Activated T-cell treated with anti-CD3 and anti-CD28 coated beads, Interleukin-2, amount 50 U/mL, for 24 hours (primary cell): ENCODE results near the gene CUEDC1.

Source experiments
- DNase-seq: peaks from one replicate; pipeline ENCODE4 v3.0.0-alpha.2; 2020
- H3K27ac Mint-ChIP-seq: 2 replicates; pipeline ENCODE4 v1.8.0; 2020; ENCODE audit warnings: mild to moderate bottlenecking, mixed read lengths
- H3K27me3 Mint-ChIP-seq: 2 replicates; pipeline ENCODE4 v1.8.0; 2020; ENCODE audit warnings: mixed read lengths
- H3K36me3 Mint-ChIP-seq: 2 replicates; pipeline ENCODE4 v1.8.0; 2020; ENCODE audit warnings: low read depth, mixed read lengths
- H3K4me1 Mint-ChIP-seq: 2 replicates; pipeline ENCODE4 v1.8.0; 2020; ENCODE audit warnings: low read depth, mixed read lengths
- H3K4me3 Mint-ChIP-seq: 2 replicates; pipeline ENCODE4 v1.8.0; 2020; ENCODE audit warnings: mild to moderate bottlenecking, moderate library complexity, mixed read lengths
- H3K9me3 Mint-ChIP-seq: 2 replicates; pipeline ENCODE4 v1.8.0; 2020; ENCODE audit warnings: mixed read lengths

Gene CUEDC1

DNA sequence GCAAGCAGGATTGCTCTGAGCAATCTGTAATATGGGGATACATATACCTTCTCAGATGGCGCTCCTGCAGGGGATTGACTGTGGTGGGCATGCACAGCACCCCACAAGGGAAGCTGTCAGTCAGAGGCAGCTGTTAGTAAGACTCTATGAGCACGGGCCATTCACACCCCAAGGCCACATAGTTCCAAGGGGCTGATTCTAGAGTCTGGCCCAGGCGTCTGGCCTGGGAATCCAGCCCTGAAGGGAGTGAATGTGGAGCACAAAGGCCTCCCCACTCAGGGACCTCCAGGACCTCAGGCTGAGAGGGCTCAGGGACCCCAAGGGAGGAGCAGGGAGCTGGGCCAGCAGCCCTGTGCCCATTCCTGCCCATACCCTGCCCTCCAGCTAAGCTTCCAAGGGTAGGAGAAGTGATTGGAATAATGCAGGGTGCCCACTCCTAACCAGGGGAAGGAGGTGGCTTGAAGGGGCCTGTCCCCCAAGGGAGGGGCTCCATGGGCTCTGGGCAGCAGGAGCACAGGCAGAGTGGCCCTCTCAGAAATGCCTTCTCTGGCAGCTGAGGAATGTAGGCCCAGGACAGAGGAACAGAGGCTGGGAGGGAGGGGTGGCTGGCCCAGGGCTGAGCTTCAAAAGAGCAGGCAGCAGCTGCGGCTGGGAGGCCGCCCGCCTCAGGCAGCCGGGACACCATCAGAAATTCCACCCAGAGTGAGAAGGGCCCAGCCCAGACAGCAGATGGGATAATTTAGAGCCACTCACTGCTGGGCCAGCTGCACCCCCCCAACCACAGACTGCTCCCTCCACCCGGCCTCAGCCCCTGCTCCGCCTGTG, 56.5 kb downstream of the CUEDC1 start:
- DNase-seq: no peak
- Mint-ChIP-seq H3K36me3 (no peaks in the 10 kb centered on the region), H3K27ac (no peak overlapping the region), H3K4me3 (no peak overlapping the region), H3K4me1 (peaks cover 10% of the 10 kb centered on the region), H3K27me3 (peaks cover under 1% of the 10 kb centered on the region), H3K9me3 (no peaks in the 10 kb centered on the region)

DNA sequence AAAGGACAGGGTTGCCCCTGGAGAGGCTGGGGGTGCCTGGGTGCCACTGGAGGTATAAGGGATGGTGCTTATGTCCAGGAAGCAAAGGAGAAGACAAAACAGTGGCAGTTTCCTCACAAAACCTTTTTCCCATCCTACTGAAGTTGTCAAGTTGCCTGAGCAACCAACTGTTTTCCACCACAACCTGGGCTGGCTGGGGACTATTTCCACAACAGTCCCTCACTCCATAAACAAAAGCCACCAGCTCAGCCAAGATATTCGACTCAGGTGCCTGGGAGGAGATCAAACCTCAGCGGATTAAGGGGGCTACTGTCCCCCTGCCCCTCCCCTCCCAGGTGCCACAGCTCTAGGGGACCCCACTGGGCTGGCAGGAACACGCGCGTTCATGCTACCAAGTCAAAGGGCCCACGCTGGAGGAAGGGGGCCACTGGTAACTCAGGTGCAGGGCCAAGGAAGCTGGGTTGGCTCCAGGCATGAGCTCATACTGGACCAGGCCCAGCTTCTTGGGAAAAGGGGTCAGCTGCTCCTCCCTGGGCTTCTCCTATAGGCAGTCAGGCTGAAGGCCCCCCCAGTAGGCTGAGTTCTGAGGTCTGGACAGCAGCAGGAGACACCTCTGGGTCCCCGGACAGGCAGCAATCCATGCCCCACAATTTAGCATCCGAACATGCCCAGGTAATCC, 59.7 kb downstream of the CUEDC1 start:
- Mint-ChIP-seq H3K27me3 (peaks cover 2% of the 10 kb centered on the region), H3K9me3 (no peaks in the 10 kb centered on the region)
- DNase-seq: no peak

GRCh38 chr17:57894848-57895247, 60.4 kb downstream of the CUEDC1 start:
- Mint-ChIP-seq H3K9me3 (no peaks in the 10 kb centered on the region), H3K4me3 (no peak overlapping the region), H3K27ac (no peak overlapping the region), H3K27me3 (peaks cover 2% of the 10 kb centered on the region), H3K4me1 (no peaks in the 10 kb centered on the region), H3K36me3 (no peaks in the 10 kb centered on the region)
- DNase-seq: no peak

More for the DNA sequence above, 59.7 kb downstream of the CUEDC1 start:
- no peak overlapping the region for H3K27ac Mint-ChIP-seq
- no peaks in the 10 kb centered on the region for H3K4me1 Mint-ChIP-seq
- H3K36me3 Mint-ChIP-seq: no peaks in the 10 kb centered on the region
- no peak overlapping the region for H3K4me3 Mint-ChIP-seq

GRCh38 chr17:57892820-57893595, 62.2 kb downstream of the CUEDC1 start:
- Mint-ChIP-seq H3K9me3 (no peaks in the 10 kb centered on the region), H3K4me1 (no peaks in the 10 kb centered on the region), H3K27me3 (peaks cover 2% of the 10 kb centered on the region), H3K36me3 (no peaks in the 10 kb centered on the region), H3K27ac (no peak overlapping the region), H3K4me3 (no peak overlapping the region)
- no peak for DNase-seq

DNA sequence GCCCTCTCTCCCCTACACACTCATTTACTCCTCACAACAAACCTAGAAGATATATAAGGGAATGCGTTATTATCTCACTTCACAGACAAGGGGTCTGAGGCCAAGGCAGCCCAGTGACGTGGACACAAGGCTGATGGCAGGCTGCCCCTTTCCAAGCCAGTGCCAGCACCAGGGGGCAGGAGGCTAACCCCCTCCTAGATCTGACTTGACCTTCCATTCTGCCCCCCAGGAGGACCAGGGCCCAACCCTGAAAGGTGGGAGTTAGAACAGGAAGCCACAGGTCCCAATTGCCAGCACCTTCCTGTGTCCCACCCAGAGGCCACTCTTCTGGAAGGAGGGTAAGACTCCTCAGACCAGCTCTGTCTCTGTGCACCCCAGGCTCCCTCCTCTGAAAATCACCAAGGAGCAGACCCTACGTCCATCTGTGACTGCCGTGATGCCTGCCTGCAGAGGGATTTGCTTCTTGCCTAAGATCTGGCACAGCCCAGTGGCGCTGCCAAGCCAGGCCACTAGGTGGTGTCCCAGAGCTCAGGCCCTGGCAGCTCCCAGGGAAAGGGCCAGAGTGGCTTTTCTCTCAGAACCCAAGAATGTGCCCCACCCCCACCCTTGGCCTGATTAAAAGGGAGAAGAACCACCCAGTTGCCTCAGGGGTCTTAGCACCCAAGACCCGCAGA, 62.9 kb downstream of the CUEDC1 start:
- no peak overlapping the region for H3K4me3 Mint-ChIP-seq
- H3K4me1 Mint-ChIP-seq: no peaks in the 10 kb centered on the region
- no peaks in the 10 kb centered on the region for H3K36me3 Mint-ChIP-seq
- H3K27me3 Mint-ChIP-seq: peaks cover 2% of the 10 kb centered on the region
- H3K9me3 Mint-ChIP-seq: no peaks in the 10 kb centered on the region
- H3K27ac Mint-ChIP-seq: no peak overlapping the region
- peak; percentile 89 for DNase-seq

GRCh38 chr17:57890857-57891232, 64.4 kb downstream of the CUEDC1 start:
- DNase-seq: no peak
- no peaks in the 10 kb centered on the region for H3K36me3 Mint-ChIP-seq
- H3K9me3 Mint-ChIP-seq: no peaks in the 10 kb centered on the region
- H3K4me1 Mint-ChIP-seq: no peaks in the 10 kb centered on the region
- no peak overlapping the region for H3K27ac Mint-ChIP-seq
- no peak overlapping the region for H3K4me3 Mint-ChIP-seq
- H3K27me3 Mint-ChIP-seq: peaks cover 2% of the 10 kb centered on the region

- H3K4me1 Mint-ChIP-seq: no peaks in the 10 kb centered on the region
- H3K36me3 Mint-ChIP-seq: no peaks in the 10 kb centered on the region
- no peak overlapping the region for H3K27ac Mint-ChIP-seq
- no peak overlapping the region for H3K4me3 Mint-ChIP-seq
- H3K9me3 Mint-ChIP-seq: no peaks in the 10 kb centered on the region
- H3K27me3 Mint-ChIP-seq: peaks cover 2% of the 10 kb centered on the region
- no peak for DNase-seq
These were observed 65.0 kb downstream of the CUEDC1 start for GRCh38 chr17:57889892-57890856.

- no peak overlapping the region for H3K27ac Mint-ChIP-seq
- peaks cover 2% of the 10 kb centered on the region for H3K27me3 Mint-ChIP-seq
- H3K9me3 Mint-ChIP-seq: no peaks in the 10 kb centered on the region
- no peaks in the 10 kb centered on the region for H3K36me3 Mint-ChIP-seq
- no peak overlapping the region for H3K4me3 Mint-ChIP-seq
- no peak for DNase-seq
- no peaks in the 10 kb centered on the region for H3K4me1 Mint-ChIP-seq
These were observed 66.0 kb downstream of the CUEDC1 start for GRCh38 chr17:57889252-57889651.

DNA sequence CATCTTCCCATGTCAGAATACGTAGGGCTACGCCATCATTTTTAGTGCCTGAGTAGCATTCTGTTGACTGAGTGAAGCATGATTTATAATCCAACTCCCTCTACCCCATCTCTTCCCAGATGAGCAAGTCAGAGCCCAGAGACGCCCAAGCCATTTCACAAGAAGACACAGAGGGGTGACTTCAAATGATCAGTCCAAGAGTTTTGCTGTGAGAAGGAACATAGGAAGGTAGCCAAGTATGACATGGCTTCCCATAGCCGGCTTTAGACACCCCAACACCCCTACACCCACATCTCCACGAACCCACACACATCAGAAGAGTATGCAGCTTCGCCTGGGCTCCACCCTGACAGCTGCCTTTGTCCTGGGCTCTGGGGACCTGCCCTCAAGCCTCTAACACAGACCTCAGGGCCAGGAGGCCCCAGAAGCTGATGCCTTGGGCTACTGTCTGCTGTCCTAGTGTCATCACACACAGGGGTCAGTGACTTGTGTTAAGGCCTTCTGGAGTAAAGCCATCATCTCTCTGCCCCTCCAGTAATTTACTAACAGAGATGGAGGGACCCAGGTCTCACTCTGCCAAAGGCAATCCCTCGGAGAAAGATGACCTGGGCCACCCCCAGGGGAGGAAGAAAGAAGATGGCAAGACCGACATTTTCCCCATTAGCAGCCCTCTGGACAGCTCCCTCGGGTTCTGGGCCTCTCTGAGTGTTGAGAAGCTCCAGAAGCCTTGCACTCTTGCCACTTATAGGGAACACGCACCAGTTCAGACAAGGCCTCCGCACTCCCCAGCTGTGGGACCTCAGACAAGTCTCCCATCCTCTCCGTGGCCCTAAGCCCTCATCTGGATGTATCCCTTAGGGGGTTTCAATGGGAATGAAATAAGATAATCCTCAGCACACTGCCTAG, 66.6 kb downstream of the CUEDC1 start:
- Mint-ChIP-seq H3K27ac (no peak overlapping the region), H3K4me3 (no peak overlapping the region), H3K36me3 (no peaks in the 10 kb centered on the region), H3K9me3 (no peaks in the 10 kb centered on the region), H3K27me3 (peaks cover under 1% of the 10 kb centered on the region), H3K4me1 (no peaks in the 10 kb centered on the region)
- no peak for DNase-seq

GRCh38 chr17:57887161-57887560, 68.1 kb downstream of the CUEDC1 start:
- Mint-ChIP-seq H3K27ac (no peak overlapping the region), H3K36me3 (no peaks in the 10 kb centered on the region), H3K27me3 (no peaks in the 10 kb centered on the region), H3K4me1 (no peaks in the 10 kb centered on the region), H3K9me3 (no peaks in the 10 kb centered on the region), H3K4me3 (no peak overlapping the region)
- no peak for DNase-seq

GRCh38 chr17:57886020-57886419, 69.2 kb downstream of the CUEDC1 start:
- Mint-ChIP-seq H3K9me3 (no peaks in the 10 kb centered on the region), H3K36me3 (no peaks in the 10 kb centered on the region), H3K27me3 (no peaks in the 10 kb centered on the region), H3K27ac (no peak overlapping the region), H3K4me3 (no peak overlapping the region), H3K4me1 (no peaks in the 10 kb centered on the region)
- DNase-seq: no peak

GRCh38 chr17:57885148-57885915, 69.9 kb downstream of the CUEDC1 start:
- Mint-ChIP-seq H3K9me3 (no peaks in the 10 kb centered on the region), H3K4me1 (peaks cover 7% of the 10 kb centered on the region), H3K27me3 (no peaks in the 10 kb centered on the region), H3K36me3 (no peaks in the 10 kb centered on the region), H3K4me3 (no peak overlapping the region), H3K27ac (no peak overlapping the region)
- DNase-seq: no peak
